Loucy (cell line): ENCODE results near the gene CDH4.

Experiments used
- EZH2phosphoT487 ChIP-seq: fragments of 200-600 bp; IDR thresholded peaks from 2 replicates; pipeline ENCODE4 v1.6.1; 2018; ENCODE audit warnings: antibody characterized with exemption, mild to moderate bottlenecking, moderate library complexity, borderline replicate concordance
- TF ChIP-seq, protein P1 (sequence below): fragments of 200-600 bp; sonication (generic); conservative IDR thresholded peaks from 2 replicates; pipeline ENCODE4 v1.5.1; 2014; ENCODE audit warnings: mild to moderate bottlenecking, antibody characterized with exemption, low read length

DNA sequence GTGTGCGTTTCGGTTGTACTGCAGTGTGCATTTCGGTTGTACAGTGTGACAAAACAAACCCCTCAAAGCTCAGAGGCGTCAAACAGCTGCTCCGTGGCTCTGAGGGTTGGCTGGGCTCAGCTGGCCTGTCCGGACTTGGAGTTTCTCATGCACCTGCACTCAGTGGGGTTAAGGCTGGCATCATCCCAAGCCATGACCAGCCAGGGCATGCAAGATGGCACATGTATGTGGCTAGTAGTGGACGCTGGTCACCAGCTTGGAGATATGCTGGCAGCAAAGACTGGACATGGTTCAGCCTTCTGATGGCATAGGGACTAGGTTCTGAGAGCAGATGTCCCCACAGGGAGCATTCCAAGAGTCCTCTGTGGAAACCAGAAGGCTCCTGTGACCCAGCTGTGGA lies 187.2 kb downstream of the CDH4 start:
- TF ChIP-seq, protein P1, sequence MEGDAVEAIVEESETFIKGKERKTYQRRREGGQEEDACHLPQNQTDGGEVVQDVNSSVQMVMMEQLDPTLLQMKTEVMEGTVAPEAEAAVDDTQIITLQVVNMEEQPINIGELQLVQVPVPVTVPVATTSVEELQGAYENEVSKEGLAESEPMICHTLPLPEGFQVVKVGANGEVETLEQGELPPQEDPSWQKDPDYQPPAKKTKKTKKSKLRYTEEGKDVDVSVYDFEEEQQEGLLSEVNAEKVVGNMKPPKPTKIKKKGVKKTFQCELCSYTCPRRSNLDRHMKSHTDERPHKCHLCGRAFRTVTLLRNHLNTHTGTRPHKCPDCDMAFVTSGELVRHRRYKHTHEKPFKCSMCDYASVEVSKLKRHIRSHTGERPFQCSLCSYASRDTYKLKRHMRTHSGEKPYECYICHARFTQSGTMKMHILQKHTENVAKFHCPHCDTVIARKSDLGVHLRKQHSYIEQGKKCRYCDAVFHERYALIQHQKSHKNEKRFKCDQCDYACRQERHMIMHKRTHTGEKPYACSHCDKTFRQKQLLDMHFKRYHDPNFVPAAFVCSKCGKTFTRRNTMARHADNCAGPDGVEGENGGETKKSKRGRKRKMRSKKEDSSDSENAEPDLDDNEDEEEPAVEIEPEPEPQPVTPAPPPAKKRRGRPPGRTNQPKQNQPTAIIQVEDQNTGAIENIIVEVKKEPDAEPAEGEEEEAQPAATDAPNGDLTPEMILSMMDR: no peak
- no peak for TF ChIP-seq EZH2phosphoT487
